GM23338 (cell line): ENCODE results near the gene CD247. TPM values are rescaled to one million over a fixed set of nuclear protein-coding genes. Genes with fewer than 3 reads are reported as not detected.

Source experiments
- ATAC-seq: fragments of 200-7000 bp; cut with Tn5 transposase; 3 replicates; pipeline ENCODE4 v1.9.1; 2020
- DNase-seq: peaks from one replicate; pipeline ENCODE4 v3.0.0-alpha.2; 2015; ENCODE audit warnings: low spot score
- H2AFZ ChIP-seq: fragments of 200-600 bp; sonication (generic); 2 replicates; pipeline ENCODE4 v1.8.0; 2016; ENCODE audit warnings: antibody characterized with exemption, mild to moderate bottlenecking, moderate library complexity
- H3F3A ChIP-seq: fragments of 200-600 bp; sonication (generic); replicated peaks from 2 replicates; pipeline ENCODE4 v1.8.0; 2017; ENCODE audit warnings: antibody characterized with exemption, mixed run types, low read depth
- H3K27ac ChIP-seq: fragments of 200-600 bp; sonication (generic); 2 replicates; pipeline ENCODE4 v1.6.1; 2016; ENCODE audit warnings: low read depth
- H3K27me3 ChIP-seq: fragments of 200-600 bp; sonication (generic); 2 replicates; pipeline ENCODE4 v1.8.0; 2016; ENCODE audit warnings: mild to moderate bottlenecking, mixed run types, moderate library complexity; ENCODE audit not compliant: insufficient read depth
- H3K36me3 ChIP-seq: fragments of 200-600 bp; sonication (generic); 2 replicates; pipeline ENCODE4 v1.8.0; 2016; ENCODE audit warnings: mild to moderate bottlenecking; ENCODE audit not compliant: insufficient read depth
- H3K4me1 ChIP-seq: fragments of 200-600 bp; sonication (generic); 2 replicates; pipeline ENCODE4 v1.8.0; 2016; ENCODE audit warnings: mild to moderate bottlenecking, moderate library complexity; ENCODE audit not compliant: insufficient read depth
- H3K4me2 ChIP-seq: fragments of 200-600 bp; sonication (generic); 2 replicates; pipeline ENCODE4 v1.7.1; 2017; ENCODE audit warnings: mixed run types
- H3K4me3 ChIP-seq: fragments of 200-600 bp; sonication (generic); 2 replicates; pipeline ENCODE4 v1.6.1; 2016; ENCODE audit warnings: mixed run types
- H3K79me2 ChIP-seq: fragments of 200-600 bp; sonication (generic); replicated peaks from 2 replicates; pipeline ENCODE4 v1.8.0; 2017; ENCODE audit warnings: mild to moderate bottlenecking; ENCODE audit not compliant: insufficient read depth
- H3K9me2 ChIP-seq: fragments of 200-600 bp; sonication (generic); 2 replicates; pipeline ENCODE4 v1.8.0; 2017; ENCODE audit not compliant: insufficient read depth
- H4K20me1 ChIP-seq: fragments of 200-600 bp; sonication (generic); replicated peaks from 2 replicates; pipeline ENCODE4 v1.8.0; 2017; ENCODE audit warnings: mild to moderate bottlenecking; ENCODE audit not compliant: insufficient read depth
- H3K27ac Mint-ChIP-seq: 2 replicates; pipeline ENCODE4 v1.8.0; 2020; ENCODE audit warnings: inconsistent platforms, mild to moderate bottlenecking, moderate library complexity, mixed read lengths
- H3K27me3 Mint-ChIP-seq: 3 replicates; pipeline ENCODE4 v1.8.0; 2022; ENCODE audit warnings: low read depth, mild to moderate bottlenecking, moderate library complexity, mixed read lengths, inconsistent platforms; ENCODE audit not compliant: insufficient read depth, poor library complexity
- H3K36me3 Mint-ChIP-seq: 3 replicates; pipeline ENCODE4 v1.8.0; 2021; ENCODE audit warnings: low read depth, mild to moderate bottlenecking, inconsistent platforms, moderate library complexity, mixed read lengths
- H3K4me1 Mint-ChIP-seq: 3 replicates; pipeline ENCODE4 v1.8.0; 2020; ENCODE audit warnings: mild to moderate bottlenecking, inconsistent platforms, mixed read lengths
- H3K4me3 Mint-ChIP-seq: 3 replicates; pipeline ENCODE4 v1.8.0; 2021; ENCODE audit warnings: moderate library complexity, mild to moderate bottlenecking, inconsistent platforms, mixed read lengths
- H3K9me3 Mint-ChIP-seq: 3 replicates; pipeline ENCODE4 v1.8.0; 2020; ENCODE audit warnings: moderate library complexity, mild to moderate bottlenecking, inconsistent platforms, mixed read lengths
- CREB1 ChIP-seq: fragments of 250-450 bp; sonication (Bioruptor Pico); IDR thresholded peaks from 2 replicates; pipeline ENCODE4 v1.5.0; 2020; ENCODE audit warnings: low read depth, mild to moderate bottlenecking, moderate library complexity
- ETS1 ChIP-seq: IDR thresholded peaks from 2 replicates; pipeline ENCODE4 v1.6.1; 2016; ENCODE audit warnings: antibody characterized with exemption
- EZH2 ChIP-seq: fragments of 200-600 bp; sonication (generic); IDR thresholded peaks from one replicate; pipeline ENCODE4 v1.8.0; 2017; ENCODE audit warnings: antibody characterized with exemption, mild to moderate bottlenecking, low read depth; ENCODE audit not compliant: unreplicated experiment
- EZH2phosphoT487 ChIP-seq: fragments of 200-600 bp; sonication (generic); IDR thresholded peaks from one replicate; pipeline ENCODE4 v1.8.1; 2018; ENCODE audit warnings: antibody characterized with exemption; ENCODE audit not compliant: unreplicated experiment
- NANOG ChIP-seq: IDR thresholded peaks from 2 replicates; pipeline ENCODE4 v1.6.1; 2016; ENCODE audit warnings: antibody characterized with exemption, borderline replicate concordance
- POLR2AphosphoS5 ChIP-seq: IDR thresholded peaks from 2 replicates; pipeline ENCODE4 v1.6.1; 2016; ENCODE audit warnings: antibody characterized with exemption, low read depth
- REST ChIP-seq: IDR thresholded peaks from one replicate; pipeline ENCODE4 v1.6.1; 2018; ENCODE audit warnings: antibody characterized with exemption; ENCODE audit not compliant: unreplicated experiment
- STAT1 ChIP-seq: IDR thresholded peaks from one replicate; pipeline ENCODE4 v1.6.1; 2016; ENCODE audit warnings: antibody characterized with exemption; ENCODE audit not compliant: unreplicated experiment
- ZNF114 ChIP-seq: fragments of 250-450 bp; sonication (Bioruptor Pico); IDR thresholded peaks from 2 replicates; pipeline ENCODE4 v1.5.0; 2020; ENCODE audit warnings: mild to moderate bottlenecking, moderate library complexity
- ZNF331 ChIP-seq: fragments of 250-450 bp; sonication (Bioruptor Pico); IDR thresholded peaks from 2 replicates; pipeline ENCODE4 v1.5.0; 2020; ENCODE audit warnings: low read depth, mild to moderate bottlenecking, moderate library complexity
- ZNF462 ChIP-seq: fragments of 250-450 bp; sonication (Bioruptor Pico); IDR thresholded peaks from 2 replicates; pipeline ENCODE4 v1.5.0; 2020; ENCODE audit warnings: mild to moderate bottlenecking, moderate library complexity
- polyA plus RNA-seq: library from polyadenylated mRNA; unstranded; fragments of >200 nt; fragmentation: Nextera tagmentation; extraction: Ambion mirVana; gene quantifications from 2 replicates; pipeline ENCODE4 v1.2.1, GENCODE V29; 2016
- total RNA-seq: library from RNA; depleted of rRNA; stranded (reverse); fragments of >200 nt; shearing (Covaris generic); gene quantifications from 2 replicates; pipeline ENCODE4 v1.2.3, GENCODE V29; 2014

Gene CD247
- total and polyA plus RNA-seq, 2 experiments from 2014 or later, result 1.2 to 1.4 TPM

- TF ChIP-seq POLR2AphosphoS5 (no peak), ETS1 (no peak), NANOG (no peak)
Measured at GRCh38 chr1:167510244-167510643, 8.1 kb downstream of the CD247 start (continued).

GRCh38 chr1:167509587-167509986, 8.7 kb downstream of the CD247 start:
- no peak overlapping the region for H3K27ac ChIP-seq
- peaks cover 9% of the 10 kb centered on the region; the same call in 1 of the 2 replicates for H3K9me2 ChIP-seq
- Mint-ChIP-seq H3K9me3 (no peaks in the 10 kb centered on the region), H3K4me3 (no peak overlapping the region), H3K27ac (no peak overlapping the region), H3K4me1 (peaks cover 13% of the 10 kb centered on the region), H3K27me3 (no peaks in the 10 kb centered on the region), H3K36me3 (no peaks in the 10 kb centered on the region)
- no peaks in the 10 kb centered on the region for H3K27me3 ChIP-seq
- no peak overlapping the region for H3K4me3 ChIP-seq
- H3K79me2 ChIP-seq, result no peaks in the 10 kb centered on the region
- DNase-seq (no peak), ATAC-seq (no peak)
- H4K20me1 ChIP-seq, result no peaks in the 10 kb centered on the region
- H3K4me2 ChIP-seq, result no peak overlapping the region
- H2AFZ ChIP-seq, result peak overlapping the region; percentile 52; the same call in 1 of the 2 replicates
- H3F3A ChIP-seq, result no peaks in the 10 kb centered on the region
- H3K4me1 ChIP-seq, result no peaks in the 10 kb centered on the region
- H3K36me3 ChIP-seq, result no peaks in the 10 kb centered on the region
- TF ChIP-seq NANOG (no peak), ETS1 (no peak), EZH2phosphoT487 (no peak), EZH2 (no peak), STAT1 (no peak), ZNF331 (no peak), CREB1 (no peak), REST (no peak), POLR2AphosphoS5 (no peak), ZNF462 (CRISPR knock-in tag) (no peak), ZNF114 (CRISPR knock-in tag) (no peak)
